ENCODE data around the gene ANKRD27. TPM values are rescaled to one million over a fixed set of nuclear protein-coding genes. Genes with fewer than 3 reads are reported as not detected.

Gene ANKRD27
- total RNA-seq, 4 donors from 2014 or later: 22.8 to 28.2 (median 26.9) TPM

- TF ChIP-seq, protein P1, sequence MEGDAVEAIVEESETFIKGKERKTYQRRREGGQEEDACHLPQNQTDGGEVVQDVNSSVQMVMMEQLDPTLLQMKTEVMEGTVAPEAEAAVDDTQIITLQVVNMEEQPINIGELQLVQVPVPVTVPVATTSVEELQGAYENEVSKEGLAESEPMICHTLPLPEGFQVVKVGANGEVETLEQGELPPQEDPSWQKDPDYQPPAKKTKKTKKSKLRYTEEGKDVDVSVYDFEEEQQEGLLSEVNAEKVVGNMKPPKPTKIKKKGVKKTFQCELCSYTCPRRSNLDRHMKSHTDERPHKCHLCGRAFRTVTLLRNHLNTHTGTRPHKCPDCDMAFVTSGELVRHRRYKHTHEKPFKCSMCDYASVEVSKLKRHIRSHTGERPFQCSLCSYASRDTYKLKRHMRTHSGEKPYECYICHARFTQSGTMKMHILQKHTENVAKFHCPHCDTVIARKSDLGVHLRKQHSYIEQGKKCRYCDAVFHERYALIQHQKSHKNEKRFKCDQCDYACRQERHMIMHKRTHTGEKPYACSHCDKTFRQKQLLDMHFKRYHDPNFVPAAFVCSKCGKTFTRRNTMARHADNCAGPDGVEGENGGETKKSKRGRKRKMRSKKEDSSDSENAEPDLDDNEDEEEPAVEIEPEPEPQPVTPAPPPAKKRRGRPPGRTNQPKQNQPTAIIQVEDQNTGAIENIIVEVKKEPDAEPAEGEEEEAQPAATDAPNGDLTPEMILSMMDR (IDR thresholded peaks at IDR 0.05; ENCODE audit: low read depth): no peak
Observed at GRCh38 chr19:32650671-32651070, 24.3 kb downstream of the ANKRD27 start.

- TF ChIP-seq, protein P1 (IDR thresholded peaks at IDR 0.05; ENCODE audit: low read depth): no peak
Observed at GRCh38 chr19:32649751-32650150, 25.2 kb downstream of the ANKRD27 start.

GRCh38 chr19:32647361-32647760, 27.6 kb downstream of the ANKRD27 start:
- TF ChIP-seq, protein P1 (IDR thresholded peaks at IDR 0.05; ENCODE audit: low read depth): no peak

DNA sequence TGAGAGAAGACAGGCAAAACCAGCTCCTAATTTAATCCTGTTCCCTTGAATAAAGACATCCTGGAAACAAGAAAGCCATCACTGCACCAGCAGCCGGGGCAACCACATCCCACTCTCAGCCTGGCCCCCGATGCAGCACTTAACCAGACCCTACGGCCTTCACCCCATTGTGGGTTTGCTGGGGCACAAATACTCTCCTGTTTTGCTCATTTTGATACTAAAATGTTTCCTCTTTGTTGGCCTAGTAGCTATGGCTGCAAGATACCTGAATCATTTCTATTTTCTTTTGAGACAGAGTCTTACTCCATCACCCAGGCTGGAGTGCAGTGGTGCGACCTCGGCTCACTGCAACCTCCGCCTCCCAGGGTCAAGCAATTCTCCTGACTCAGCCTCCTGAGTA, 28.4 kb downstream of the ANKRD27 start:
- TF ChIP-seq, protein P1 (IDR thresholded peaks at IDR 0.05; ENCODE audit: low read depth): no peak

DNA sequence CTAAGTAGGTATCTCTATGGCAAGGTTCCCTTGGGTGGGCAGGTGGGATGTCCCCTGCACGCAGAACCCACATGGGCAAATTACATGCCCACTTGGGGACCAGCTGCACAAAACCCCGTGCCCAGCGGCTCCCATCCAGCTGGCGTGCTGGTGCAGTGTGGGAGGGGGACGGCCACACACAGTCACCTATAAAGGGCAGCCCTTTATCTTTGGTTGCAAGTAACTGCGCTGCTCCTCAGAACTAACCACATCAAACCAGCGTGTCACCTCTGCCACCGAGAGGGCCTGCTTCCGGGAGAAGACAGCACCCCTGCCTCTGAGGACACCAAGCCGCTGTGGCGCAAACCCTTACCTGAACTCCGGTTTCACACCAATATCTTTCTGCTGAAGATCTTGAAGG, 32.2 kb downstream of the ANKRD27 start:
- TF ChIP-seq, protein P1 (IDR thresholded peaks at IDR 0.05; ENCODE audit: low read depth): no peak

- TF ChIP-seq, protein P1 (IDR thresholded peaks at IDR 0.05; ENCODE audit: low read depth): no peak
Observed at GRCh38 chr19:32638625-32639024, 36.4 kb downstream of the ANKRD27 start.

GRCh38 chr19:32637480-32637879, 37.5 kb downstream of the ANKRD27 start:
- TF ChIP-seq, protein P1 (IDR thresholded peaks at IDR 0.05; ENCODE audit: low read depth): no peak
